LNCAP (cell line): ENCODE measurements around the gene IPO4.

Experiments
- TF ChIP-seq, protein P1 (sequence below): fragments of 450-650 bp; IDR thresholded peaks from 2 replicates; pipeline ENCODE4 v1.5.1; 2017; ENCODE audit warnings: mild to moderate bottlenecking

The IPO4 gene

GRCh38 chr14:24226473-24226872 lies 37.9 kb upstream of the IPO4 start:
- TF ChIP-seq, protein P1, sequence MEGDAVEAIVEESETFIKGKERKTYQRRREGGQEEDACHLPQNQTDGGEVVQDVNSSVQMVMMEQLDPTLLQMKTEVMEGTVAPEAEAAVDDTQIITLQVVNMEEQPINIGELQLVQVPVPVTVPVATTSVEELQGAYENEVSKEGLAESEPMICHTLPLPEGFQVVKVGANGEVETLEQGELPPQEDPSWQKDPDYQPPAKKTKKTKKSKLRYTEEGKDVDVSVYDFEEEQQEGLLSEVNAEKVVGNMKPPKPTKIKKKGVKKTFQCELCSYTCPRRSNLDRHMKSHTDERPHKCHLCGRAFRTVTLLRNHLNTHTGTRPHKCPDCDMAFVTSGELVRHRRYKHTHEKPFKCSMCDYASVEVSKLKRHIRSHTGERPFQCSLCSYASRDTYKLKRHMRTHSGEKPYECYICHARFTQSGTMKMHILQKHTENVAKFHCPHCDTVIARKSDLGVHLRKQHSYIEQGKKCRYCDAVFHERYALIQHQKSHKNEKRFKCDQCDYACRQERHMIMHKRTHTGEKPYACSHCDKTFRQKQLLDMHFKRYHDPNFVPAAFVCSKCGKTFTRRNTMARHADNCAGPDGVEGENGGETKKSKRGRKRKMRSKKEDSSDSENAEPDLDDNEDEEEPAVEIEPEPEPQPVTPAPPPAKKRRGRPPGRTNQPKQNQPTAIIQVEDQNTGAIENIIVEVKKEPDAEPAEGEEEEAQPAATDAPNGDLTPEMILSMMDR: no peak

DNA sequence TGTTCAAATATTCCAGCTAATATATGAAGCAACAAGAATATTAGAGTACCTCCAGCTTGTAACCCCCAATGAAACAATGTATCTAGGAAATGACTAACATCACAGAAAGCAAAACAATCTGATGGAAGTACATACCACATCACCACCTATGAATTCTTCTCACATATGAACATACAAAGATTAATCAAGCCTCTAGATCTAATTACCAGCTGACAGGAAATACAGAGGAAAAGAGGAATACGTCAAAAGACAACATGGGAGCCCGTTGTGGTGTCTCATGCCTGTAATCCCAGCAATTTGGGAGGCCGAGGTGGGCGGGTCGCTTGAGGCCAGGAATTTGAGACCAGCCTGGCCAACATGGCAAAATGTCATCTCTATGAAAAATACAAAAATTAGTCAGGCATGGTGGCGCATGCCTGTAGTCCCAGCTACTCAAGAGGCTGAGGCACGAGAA lies 36.0 kb upstream of the IPO4 start:
- TF ChIP-seq, protein P1: no peak

DNA sequence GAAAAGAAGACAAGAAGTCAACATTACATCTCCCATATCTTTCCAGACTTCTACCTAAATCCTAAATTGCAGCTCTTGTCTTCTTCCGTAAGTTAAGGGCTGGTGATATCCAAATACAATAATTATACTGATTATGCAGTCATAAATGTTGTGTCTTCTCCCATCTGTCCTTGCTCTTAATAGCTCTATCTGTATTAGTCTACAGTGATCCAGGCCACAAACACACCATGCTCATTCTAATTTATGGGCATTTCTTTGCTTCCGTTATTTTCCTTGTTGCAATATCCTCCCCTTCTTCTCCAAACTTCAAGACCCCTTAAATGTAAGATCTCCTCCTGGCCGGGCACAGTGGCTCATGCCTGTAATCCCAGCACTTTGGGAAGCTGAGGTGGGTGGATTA lies 30.9 kb upstream of the IPO4 start:
- TF ChIP-seq, protein P1: no peak

- TF ChIP-seq, protein P1: no peak
Observed at GRCh38 chr14:24219080-24219479, 30.5 kb upstream of the IPO4 start.

GRCh38 chr14:24216345-24216699 lies 27.7 kb upstream of the IPO4 start:
- TF ChIP-seq, protein P1: no peak

DNA sequence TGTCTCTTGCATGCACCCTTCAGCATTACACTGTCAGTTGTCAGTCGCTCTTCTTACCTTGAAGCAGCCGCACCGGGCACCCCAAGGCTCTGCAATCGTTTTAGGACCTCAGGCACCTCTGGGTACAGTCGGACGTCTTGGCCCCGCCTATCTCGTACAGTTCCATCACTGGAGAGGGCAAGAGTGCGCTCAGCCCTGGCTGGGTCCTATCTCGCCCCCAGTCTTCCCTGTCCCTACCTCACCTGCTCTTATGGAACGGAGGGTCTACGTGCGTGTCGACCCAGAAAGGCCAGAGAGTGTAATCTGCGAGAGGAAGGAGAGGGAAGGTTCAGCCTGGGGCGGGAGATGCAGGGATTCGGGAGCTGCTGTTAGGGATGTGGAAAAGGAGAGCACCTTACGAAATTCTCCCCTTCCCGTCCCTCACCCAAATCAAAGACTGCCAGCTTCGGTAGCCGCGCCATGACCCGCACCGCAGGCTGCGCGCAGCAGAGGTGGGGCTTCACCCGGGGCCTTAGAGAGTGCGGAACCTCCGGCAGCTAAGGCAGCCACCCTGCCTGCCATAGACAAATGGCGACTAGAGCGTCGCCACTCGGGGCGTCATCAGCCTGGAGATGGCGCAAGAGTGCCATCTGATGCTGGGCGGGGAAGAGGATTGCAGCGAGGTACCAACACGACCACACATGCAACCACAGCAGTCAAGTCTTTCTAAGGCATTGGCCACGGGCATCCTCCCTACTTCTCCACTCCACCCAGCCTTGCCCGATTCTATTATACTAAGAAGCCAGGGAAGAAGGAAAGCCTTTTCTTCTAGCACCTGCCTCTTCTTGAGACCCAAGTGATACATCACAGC lies 27.1 kb upstream of the IPO4 start, which contains the start of gene MDP1:
Gene MDP1, minus strand, starts transcription at position 572 of the 850 bp plus-strand sequence. Its CDS starts 111 bp downstream, at position 461.
- TF ChIP-seq, protein P1: peak; percentile 70

- TF ChIP-seq, protein P1: no peak
Observed at GRCh38 chr14:24213866-24214662, 25.4 kb upstream of the IPO4 start.
